Endothelial cell of umbilical vein (primary cell): ENCODE measurements around the gene RHOH. TPM values are rescaled to one million over a fixed set of nuclear protein-coding genes. Genes with fewer than 3 reads are reported as not detected.

ENCODE experiments used
- BruUV-seq: library from RNA; stranded (reverse); fragments of 400-500 nt; replicated peaks from 2 replicates; lab custom pipeline; 2021; lab: Mats Ljungman, UMichigan
- CTCF ChIA-PET: fragments of 300-600, 350-600 bp; sonication (Branson Sonifier 250); formaldehyde crosslinking; loops from one replicate; lab custom pipeline; 2021; ENCODE audit warnings: antibody characterized with exemption, inconsistent platforms; lab: Charles Lee
- POLR2A ChIA-PET: fragments of 300-600, 350-600 bp; sonication (Branson Sonifier 250); formaldehyde crosslinking; loops from one replicate; lab custom pipeline; 2021; ENCODE audit warnings: antibody characterized with exemption, inconsistent platforms; lab: Charles Lee
- DNase-seq: peaks from one replicate; pipeline ENCODE4 v3.0.0-alpha.2; 2011; ENCODE audit warnings: low read depth, low spot score
- FAIRE-seq: peaks from 2 replicates; lab custom pipeline; 2011; peaks lifted over from hg19 to GRCh38; lab: Jason Lieb, UNC
- H2AFZ ChIP-seq: 2 replicates; pipeline ENCODE4 v1.6.0; 2012; ENCODE audit warnings: low read depth, low read length, control low read depth, inconsistent platforms
- H3K27ac ChIP-seq: 2 replicates; pipeline ENCODE4 v1.5.1; 2011; ENCODE audit warnings: low read depth, mild to moderate bottlenecking, control low read depth, low read length, moderate library complexity; ENCODE audit not compliant: insufficient read depth
- H3K27me3 ChIP-seq, 2 experiments: 2 replicates each; pipeline versions ENCODE4 v1.6.0 to v1.6.1; 2011; ENCODE audit warnings: low read length in 2 of 2, mixed read lengths in 1 of 2; ENCODE audit not compliant: control insufficient read depth in 2 of 2, insufficient read depth in 2 of 2
- H3K36me3 ChIP-seq, 2 experiments: 2 replicates in 1 of 2; 3 replicates in 1 of 2; pipeline ENCODE4 v1.5.1; 2011; ENCODE audit warnings: low read length in 2 of 2, mild to moderate bottlenecking in 1 of 2, moderate library complexity in 1 of 2; ENCODE audit not compliant: control insufficient read depth in 2 of 2, insufficient read depth in 2 of 2; ENCODE audit errors: extremely low read depth in 1 of 2
- H3K4me1 ChIP-seq: 3 replicates; pipeline ENCODE4 v1.5.1; 2011; ENCODE audit warnings: mild to moderate bottlenecking, low read length; ENCODE audit not compliant: control insufficient read depth, insufficient read depth; ENCODE audit errors: extremely low read depth
- H3K4me2 ChIP-seq: 2 replicates; pipeline ENCODE4 v1.6.1; 2011; ENCODE audit warnings: low read length, control low read depth, mixed read lengths; ENCODE audit not compliant: insufficient read depth
- H3K4me3 ChIP-seq, 3 experiments: fragments of 200-600 bp in 1 of 3; sonication (generic), shearing (Covaris generic) in 1 of 3; replicated peaks in 1 of 3; 2 replicates each; pipeline ENCODE4 v1.5.1; 2011 to 2016; ENCODE audit warnings: control low read depth in 3 of 3, low read length in 3 of 3, mild to moderate bottlenecking in 2 of 3, inconsistent platforms in 1 of 3, low read depth in 1 of 3, moderate library complexity in 1 of 3; ENCODE audit not compliant: insufficient read depth in 1 of 3
- H3K79me2 ChIP-seq: 2 replicates; pipeline ENCODE4 v1.6.0; 2012; ENCODE audit warnings: low read length, inconsistent platforms; ENCODE audit not compliant: control insufficient read depth, insufficient read depth
- H3K9ac ChIP-seq: replicated peaks from 2 replicates; pipeline ENCODE3; 2011; ENCODE audit warnings: low read length, control low read depth; ENCODE audit not compliant: insufficient read depth; ENCODE audit errors: extremely low read depth
- H3K9me1 ChIP-seq: replicated peaks from 3 replicates; pipeline ENCODE4 v1.6.0; 2011; ENCODE audit warnings: mild to moderate bottlenecking, low read length; ENCODE audit not compliant: control insufficient read depth, insufficient read depth; ENCODE audit errors: extremely low read depth
- H3K9me3 ChIP-seq: replicated peaks from 2 replicates; pipeline ENCODE4 v1.5.1; 2012; ENCODE audit warnings: low read length, inconsistent platforms; ENCODE audit not compliant: control insufficient read depth, insufficient read depth
- H4K20me1 ChIP-seq: replicated peaks from 2 replicates; pipeline ENCODE3; 2011; ENCODE audit warnings: mild to moderate bottlenecking, low read length; ENCODE audit not compliant: control insufficient read depth, insufficient read depth; ENCODE audit errors: extremely low read depth
- EZH2 ChIP-seq: IDR thresholded peaks from 2 replicates; pipeline ENCODE4 v1.6.1; 2012; ENCODE audit warnings: borderline replicate concordance, low read depth, mild to moderate bottlenecking, moderate library complexity, low read length, inconsistent platforms; ENCODE audit not compliant: severe bottlenecking
- GATA2 ChIP-seq: IDR thresholded peaks from 2 replicates; pipeline ENCODE4 v1.7.0; 2011; ENCODE audit warnings: low read depth, mild to moderate bottlenecking, moderate library complexity, mixed read lengths, low read length; ENCODE audit not compliant: insufficient read length, insufficient read depth
- JUN ChIP-seq: IDR thresholded peaks from 2 replicates; pipeline ENCODE4 v1.6.1; 2011; ENCODE audit warnings: borderline replicate concordance, low read depth; ENCODE audit not compliant: insufficient read length, insufficient read depth
- MYC ChIP-seq: IDR thresholded peaks from one replicate; pipeline ENCODE4 v1.6.1; 2011; ENCODE audit warnings: mild to moderate bottlenecking, low read depth, low read length
- POLR2AphosphoS5 ChIP-seq: IDR thresholded peaks from 2 replicates; pipeline ENCODE4 v1.6.1; 2012; ENCODE audit warnings: low read depth, mild to moderate bottlenecking, control low read depth, low read length, moderate library complexity; ENCODE audit not compliant: insufficient read depth
- dilution Hi-C: fragments of 300-500 bp; cut with MboI; formaldehyde crosslinking; loops from one replicate; pipeline ENCODE4 v1.15.0; 2019; ENCODE audit warnings: low sequenced_read_pairs; ENCODE audit not compliant: extremely low pct_ligation_motif_present
- intact Hi-C: fragments of 100-400 bp; cut with micrococcal nuclease; formaldehyde crosslinking; loops from one replicate; pipeline ENCODE4 v1.10.0; 2022
- polyA plus RNA-seq, 4 experiments: library from polyadenylated mRNA; depleted of rRNA in 3 of 4; stranded (reverse) in 3 of 4; unstranded in 1 of 4; fragments of >200 nt; gene quantifications; 2 replicates each; pipeline versions ENCODE4 v1.2.1 to v1.2.3, GENCODE V29; 2011 to 2012; ENCODE audit warnings: missing spikeins in 1 of 4
- total RNA-seq: library from RNA; stranded (reverse); gene quantifications from 2 replicates; pipeline ENCODE4 v1.2.3, GENCODE V29; 2021
- TF ChIP-seq, protein P1 (sequence below), 2 donors: IDR thresholded peaks; 1 replicate in 1 of 2; 2 replicates in 1 of 2; pipeline ENCODE4 v1.5.1; 2011; ENCODE audit warnings: low read length in 2 of 2, mild to moderate bottlenecking in 2 of 2, moderate library complexity in 2 of 2, control low read depth in 1 of 2, inconsistent platforms in 1 of 2, low read depth in 1 of 2; ENCODE audit not compliant: insufficient read depth in 1 of 2; ENCODE audit errors: extremely low read depth in 1 of 2
- TF ChIP-seq, protein P2 (sequence below): IDR thresholded peaks from 2 replicates; pipeline ENCODE4 v1.6.1; 2011; ENCODE audit not compliant: insufficient read depth, insufficient read length

RHOH gene
- total and polyA plus RNA-seq, 2 donors (not counting 3 experiments of a cell fraction or from before 2014, with no cell fraction given) = not detected

DNA sequence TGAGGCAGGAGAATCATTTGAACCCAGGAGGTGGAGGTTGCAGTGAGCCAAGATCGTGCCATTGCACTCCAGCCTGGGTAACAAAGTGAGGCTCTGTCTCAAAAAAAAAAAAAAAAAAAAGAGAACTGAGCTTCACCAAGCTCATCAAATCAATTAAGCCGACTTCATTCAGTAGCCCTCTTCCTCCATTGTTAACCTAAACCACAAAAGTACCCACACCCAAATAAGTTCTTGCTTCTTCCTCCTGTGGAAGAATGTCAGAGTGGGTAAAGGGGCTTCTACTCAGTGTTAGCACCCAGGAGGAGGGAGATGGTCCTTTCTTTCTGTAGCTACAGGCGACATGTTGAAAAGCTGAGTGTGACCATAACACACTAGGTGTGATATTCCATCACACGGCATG is 79.7 kb downstream of the RHOH start:
- intact Hi-C loops = no loop called here
- FAIRE-seq = no peak
- Histone ChIP-seq H3K9me3 (no peaks in the 10 kb centered on the region), H3K36me3 (no peaks in the 10 kb centered on the region), H3K27ac (no peak overlapping the region), H3K9me1 (no peaks in the 10 kb centered on the region), H3K9ac (no peak overlapping the region), H4K20me1 (no peaks in the 10 kb centered on the region), H3K4me3 (no peak overlapping the region), H2AFZ (no peak overlapping the region), H3K27me3 (no peaks in the 10 kb centered on the region), H3K79me2 (no peaks in the 10 kb centered on the region), H3K4me1 (no peaks in the 10 kb centered on the region), H3K4me2 (no peak overlapping the region)
- CTCF ChIA-PET = interaction anchor here (0.7 to 1.3 kb wide), 5 partner anchors 18 to 92 kb away, joined by 3 to 4 read pairs (median 3); no protein-coding TSS in a partner anchor
- TF ChIP-seq, protein P1, sequence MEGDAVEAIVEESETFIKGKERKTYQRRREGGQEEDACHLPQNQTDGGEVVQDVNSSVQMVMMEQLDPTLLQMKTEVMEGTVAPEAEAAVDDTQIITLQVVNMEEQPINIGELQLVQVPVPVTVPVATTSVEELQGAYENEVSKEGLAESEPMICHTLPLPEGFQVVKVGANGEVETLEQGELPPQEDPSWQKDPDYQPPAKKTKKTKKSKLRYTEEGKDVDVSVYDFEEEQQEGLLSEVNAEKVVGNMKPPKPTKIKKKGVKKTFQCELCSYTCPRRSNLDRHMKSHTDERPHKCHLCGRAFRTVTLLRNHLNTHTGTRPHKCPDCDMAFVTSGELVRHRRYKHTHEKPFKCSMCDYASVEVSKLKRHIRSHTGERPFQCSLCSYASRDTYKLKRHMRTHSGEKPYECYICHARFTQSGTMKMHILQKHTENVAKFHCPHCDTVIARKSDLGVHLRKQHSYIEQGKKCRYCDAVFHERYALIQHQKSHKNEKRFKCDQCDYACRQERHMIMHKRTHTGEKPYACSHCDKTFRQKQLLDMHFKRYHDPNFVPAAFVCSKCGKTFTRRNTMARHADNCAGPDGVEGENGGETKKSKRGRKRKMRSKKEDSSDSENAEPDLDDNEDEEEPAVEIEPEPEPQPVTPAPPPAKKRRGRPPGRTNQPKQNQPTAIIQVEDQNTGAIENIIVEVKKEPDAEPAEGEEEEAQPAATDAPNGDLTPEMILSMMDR (IDR thresholded peaks at IDR 0.05; ENCODE audit: extremely low read depth in 1 of 2, insufficient read depth in 1 of 2, low read depth in 1 of 2, low read length in 2 of 2) = no peak
- no peak for TF ChIP-seq GATA2
- no peak for TF ChIP-seq EZH2
- TF ChIP-seq POLR2AphosphoS5 = no peak
- TF ChIP-seq JUN = no peak
- TF ChIP-seq, protein P2, sequence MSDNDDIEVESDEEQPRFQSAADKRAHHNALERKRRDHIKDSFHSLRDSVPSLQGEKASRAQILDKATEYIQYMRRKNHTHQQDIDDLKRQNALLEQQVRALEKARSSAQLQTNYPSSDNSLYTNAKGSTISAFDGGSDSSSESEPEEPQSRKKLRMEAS = no peak
- TF ChIP-seq MYC = no peak
- BruUV-seq = no TSS peak
- DNase-seq = no peak
- dilution Hi-C loops = no loop called here
- POLR2A ChIA-PET = no interaction called here
